CMK (cell line): ENCODE results near the gene ZBTB16.

Experiments
- DNase-seq: peaks from one replicate; pipeline ENCODE4 v3.0.0-alpha.2; 2010; ENCODE audit warnings: low read depth

Gene ZBTB16

GRCh38 chr11:114281388-114281956 is 222.0 kb downstream of the ZBTB16 start:
- no peak for DNase-seq

- no peak for DNase-seq
Measured at GRCh38 chr11:114282488-114282887, 223.0 kb downstream of the ZBTB16 start.

- no peak for DNase-seq
Measured at GRCh38 chr11:114283422-114283821, 223.9 kb downstream of the ZBTB16 start.

GRCh38 chr11:114284021-114284420 is 224.5 kb downstream of the ZBTB16 start:
- no peak for DNase-seq

- no peak for DNase-seq
Measured at GRCh38 chr11:114284914-114285313, 225.4 kb downstream of the ZBTB16 start.

- no peak for DNase-seq
Measured at GRCh38 chr11:114285599-114285998, 226.1 kb downstream of the ZBTB16 start.

GRCh38 chr11:114286229-114286628 is 226.7 kb downstream of the ZBTB16 start:
- DNase-seq = no peak

- no peak for DNase-seq
Measured at GRCh38 chr11:114287154-114287553, 227.6 kb downstream of the ZBTB16 start.

GRCh38 chr11:114288136-114288535 is 228.6 kb downstream of the ZBTB16 start:
- no peak for DNase-seq

- DNase-seq = no peak
Measured at GRCh38 chr11:114289779-114290178, 230.3 kb downstream of the ZBTB16 start.

- no peak for DNase-seq
Measured at GRCh38 chr11:114290503-114291235, 231.2 kb downstream of the ZBTB16 start.

GRCh38 chr11:114291381-114291780 is 231.9 kb downstream of the ZBTB16 start:
- DNase-seq = no peak

- DNase-seq = no peak
Measured at GRCh38 chr11:114291842-114292680, 232.6 kb downstream of the ZBTB16 start.

- DNase-seq = no peak
Measured at GRCh38 chr11:114293201-114293711, 233.7 kb downstream of the ZBTB16 start.

- no peak for DNase-seq
Measured at GRCh38 chr11:114295676-114296604, 236.4 kb downstream of the ZBTB16 start, which contains the start of gene NNMT. TSS of gene NNMT (plus strand) at chr11:114296399. CDS start at chr11:114296557, 158 bp downstream.

- no peak for DNase-seq
Measured at GRCh38 chr11:114296605-114297372, 237.3 kb downstream of the ZBTB16 start.

GRCh38 chr11:114297806-114298709 is 238.5 kb downstream of the ZBTB16 start:
- no peak for DNase-seq

GRCh38 chr11:114298710-114299109 is 239.2 kb downstream of the ZBTB16 start:
- no peak for DNase-seq
